GM19035 (cell line): Measurements from ENCODE around the gene CAST.

Source experiments
- ATAC-seq: cut with Tn5 transposase; IDR thresholded peaks from one replicate; pipeline ENCODE4 v1.9.1; 2021; ENCODE audit not compliant: unreplicated experiment

CAST gene

GRCh38 chr5:96664669-96665068 is 2.5 kb downstream of the CAST start:
- no peak for ATAC-seq

- no peak for ATAC-seq
These were observed 6.5 kb downstream of the CAST start for GRCh38 chr5:96668725-96669124.

GRCh38 chr5:96669909-96670308 is 7.7 kb downstream of the CAST start:
- no peak for ATAC-seq

DNA sequence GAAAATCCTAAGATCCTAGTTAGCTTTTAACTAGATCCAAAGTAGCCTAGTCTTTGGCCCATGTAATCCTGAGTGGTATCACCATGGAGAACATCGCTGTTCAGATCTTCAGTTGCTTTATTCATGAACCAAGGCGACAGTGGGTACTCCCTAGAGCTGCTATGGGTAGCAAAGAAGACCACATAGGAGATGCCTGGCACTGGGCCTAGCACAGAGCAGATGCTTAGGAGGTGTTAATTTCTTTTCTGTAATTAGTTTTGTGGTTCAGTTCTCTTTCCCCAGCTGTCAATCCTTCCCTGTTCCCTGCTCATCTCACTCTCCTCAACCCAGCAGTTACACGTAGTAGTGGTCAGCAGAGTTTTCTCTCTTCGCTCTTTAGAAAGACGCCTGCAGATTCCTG is 9.3 kb downstream of the CAST start:
- no peak for ATAC-seq

DNA sequence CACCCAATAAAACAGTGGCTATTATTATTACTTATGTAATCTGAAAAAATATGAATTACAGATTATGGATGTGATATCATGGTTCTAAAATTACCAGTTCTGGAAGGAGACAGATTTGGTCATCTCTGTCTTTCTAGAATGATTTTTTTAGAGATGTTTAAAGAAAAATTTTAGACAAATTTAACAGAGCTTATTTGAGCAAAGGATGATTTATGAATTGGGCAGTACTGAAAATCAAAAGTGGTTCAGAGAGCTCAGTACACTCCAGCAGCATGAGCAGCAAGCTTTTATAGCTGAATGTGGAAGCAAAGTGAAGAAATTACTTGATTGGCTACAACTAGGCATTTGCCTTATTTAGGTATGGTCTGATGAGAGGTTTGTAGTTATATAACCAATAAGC is 11.0 kb downstream of the CAST start:
- no peak for ATAC-seq

GRCh38 chr5:96675882-96676281 is 13.7 kb downstream of the CAST start:
- ATAC-seq, result no peak

- ATAC-seq, result no peak
These were observed 15.3 kb downstream of the CAST start for GRCh38 chr5:96677496-96677895.

- ATAC-seq, result no peak
These were observed 17.1 kb downstream of the CAST start for GRCh38 chr5:96679293-96679692.

DNA sequence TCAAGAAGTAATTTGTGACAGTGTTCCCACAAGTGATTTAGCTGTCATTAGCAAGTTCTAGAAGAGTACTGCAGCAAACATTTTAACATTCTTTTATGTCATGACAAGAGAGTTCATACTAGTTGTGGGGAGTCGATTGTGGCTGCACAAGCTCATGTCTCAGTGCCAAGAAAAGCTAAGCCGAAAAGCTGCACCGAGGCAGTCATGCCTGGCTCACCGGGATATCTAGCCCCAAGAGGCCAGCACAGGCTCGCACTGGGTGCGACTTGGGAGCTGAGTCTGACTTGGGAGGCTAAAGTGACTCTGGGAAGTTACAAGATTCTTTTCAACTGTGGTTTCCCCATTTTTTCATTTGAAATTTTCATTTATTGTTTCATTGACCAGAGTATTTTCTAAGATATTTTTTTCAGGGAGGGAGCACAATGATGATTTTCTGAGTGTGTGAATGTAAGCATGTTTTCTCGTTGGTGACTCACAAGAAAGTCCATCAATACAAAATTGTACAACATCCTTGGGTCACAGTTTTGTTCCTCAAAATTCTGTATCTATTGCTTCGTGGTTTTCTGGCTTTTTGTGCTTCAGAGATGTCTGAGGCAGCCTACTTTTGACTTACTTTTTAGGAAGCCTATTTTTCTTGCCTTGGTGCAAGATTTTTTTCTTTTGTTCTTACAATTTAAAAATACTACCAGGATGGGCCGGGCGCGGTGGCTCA is 18.7 kb downstream of the CAST start:
- no peak for ATAC-seq

DNA sequence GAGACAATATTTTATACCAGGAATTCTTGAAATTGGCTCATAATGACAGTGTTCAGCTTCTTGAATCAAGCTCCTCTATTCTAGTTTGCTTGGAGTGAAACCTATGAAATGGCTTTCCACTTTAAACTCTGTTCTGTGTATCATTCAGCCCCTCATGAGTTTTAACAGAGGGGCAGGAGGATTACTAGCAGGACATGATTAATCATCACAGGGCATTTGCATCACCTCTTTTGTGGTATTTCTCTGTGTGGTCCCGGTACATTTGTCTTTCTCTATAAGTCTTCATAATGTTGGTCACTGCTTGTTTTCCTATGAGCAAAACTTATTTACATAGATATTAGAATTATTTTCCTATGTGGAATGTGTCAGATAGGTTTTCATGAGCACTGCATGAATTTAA is 21.2 kb downstream of the CAST start:
- ATAC-seq, result no peak

DNA sequence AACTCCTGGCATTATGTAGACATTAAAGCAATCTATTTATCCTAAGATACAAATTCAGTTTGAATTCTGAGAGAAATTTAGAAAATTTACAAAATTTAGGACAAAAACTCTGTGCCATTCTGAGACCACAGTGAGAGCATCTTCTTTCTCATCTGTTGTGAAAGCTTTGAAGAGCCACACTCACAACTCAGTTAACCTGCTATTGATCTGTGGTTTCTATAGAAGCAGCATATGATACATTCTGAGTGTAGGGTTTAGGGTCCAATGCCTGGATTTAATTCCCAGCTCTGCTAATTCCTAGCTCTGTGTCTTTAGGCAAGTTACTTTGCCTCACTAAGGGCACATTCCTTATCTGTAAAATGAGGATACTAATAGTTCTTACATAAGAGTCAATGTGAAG is 21.6 kb downstream of the CAST start:
- ATAC-seq, result no peak

DNA sequence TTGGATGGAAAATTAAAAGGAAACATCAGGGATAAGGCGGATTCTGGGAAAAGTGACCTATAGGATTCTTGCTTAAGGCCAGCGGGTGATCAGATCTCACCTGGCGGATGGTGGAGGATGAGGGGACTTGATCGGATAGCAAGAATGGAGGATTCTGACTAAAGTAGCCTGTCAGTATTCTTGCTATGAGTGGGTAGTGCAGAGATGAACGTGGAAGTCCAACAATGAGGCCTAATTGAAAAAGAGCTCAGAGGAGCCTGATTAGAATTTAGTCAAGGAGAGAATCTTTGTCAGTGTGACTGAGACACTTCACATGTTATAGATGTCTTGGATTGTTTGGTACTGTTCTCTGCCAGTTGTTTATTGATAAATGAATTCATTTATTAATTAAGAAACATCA is 24.9 kb downstream of the CAST start:
- ATAC-seq, result no peak

DNA sequence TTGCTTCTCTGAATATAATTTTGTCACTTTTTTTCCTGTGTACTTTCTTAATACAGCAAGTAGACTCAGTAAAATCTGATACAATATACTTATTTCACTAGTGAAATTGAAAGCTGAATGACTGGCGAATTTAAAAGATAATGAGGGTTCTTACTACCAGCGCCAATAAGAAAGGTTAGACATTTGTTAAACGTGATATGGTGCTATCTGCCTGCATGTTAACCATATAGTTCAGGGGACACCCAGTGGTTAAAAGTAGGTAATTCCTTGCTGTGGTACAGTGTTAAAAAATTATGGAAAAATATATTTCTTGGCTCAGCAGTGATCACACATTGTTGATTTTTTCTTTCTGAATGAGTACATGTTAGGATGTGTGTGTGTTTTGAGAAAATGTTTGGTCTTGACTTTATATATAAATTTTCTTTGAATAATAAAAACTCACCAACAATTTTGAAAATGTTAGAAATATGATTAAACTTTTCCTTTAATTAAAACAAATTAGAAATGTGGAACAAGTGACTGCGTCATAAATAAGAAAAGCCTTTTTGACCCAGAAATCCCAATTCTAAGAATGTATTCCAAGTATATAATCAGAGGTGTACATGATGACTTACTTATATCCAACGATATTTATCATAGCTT is 25.8 kb downstream of the CAST start:
- ATAC-seq, result peak; percentile 85

GRCh38 chr5:96690861-96691260 is 28.7 kb downstream of the CAST start:
- no peak for ATAC-seq

DNA sequence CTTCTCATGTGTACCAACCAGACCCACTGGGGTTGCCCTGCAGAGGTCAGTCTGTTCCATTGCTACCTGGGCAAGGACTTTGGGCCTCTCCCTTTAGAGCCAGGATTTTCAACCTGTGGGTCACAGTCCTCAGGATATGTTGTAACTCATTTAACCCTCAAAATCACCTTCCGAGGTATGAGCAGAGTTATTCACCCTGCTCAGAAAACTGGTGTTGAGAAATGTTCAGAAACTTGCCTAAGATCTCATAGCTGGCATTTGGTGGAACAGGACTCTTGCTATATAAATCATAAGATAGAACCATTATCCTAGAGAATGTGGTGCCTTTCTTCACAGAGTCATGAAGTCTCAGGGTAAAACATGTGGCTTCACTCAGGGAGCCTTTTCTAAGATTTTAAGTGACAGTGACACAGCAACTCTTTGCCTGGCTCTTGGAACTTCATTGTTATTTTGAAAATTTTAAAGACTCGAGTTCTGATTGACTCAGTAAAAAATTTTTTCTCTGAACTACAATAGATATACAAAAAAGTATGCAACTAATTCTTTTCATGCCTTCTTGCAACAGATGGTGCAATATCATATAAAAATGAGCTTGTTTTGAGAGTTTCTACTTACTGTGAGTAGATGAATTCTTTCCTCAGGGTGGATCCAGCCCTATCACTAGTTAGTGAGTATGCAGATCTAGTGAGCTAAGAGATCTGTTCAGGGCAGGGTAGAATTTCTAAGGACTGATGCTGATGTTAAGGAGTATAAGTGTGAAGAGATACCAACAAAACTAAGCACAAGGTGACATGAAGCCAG is 29.5 kb downstream of the CAST start:
- ATAC-seq, result no peak

DNA sequence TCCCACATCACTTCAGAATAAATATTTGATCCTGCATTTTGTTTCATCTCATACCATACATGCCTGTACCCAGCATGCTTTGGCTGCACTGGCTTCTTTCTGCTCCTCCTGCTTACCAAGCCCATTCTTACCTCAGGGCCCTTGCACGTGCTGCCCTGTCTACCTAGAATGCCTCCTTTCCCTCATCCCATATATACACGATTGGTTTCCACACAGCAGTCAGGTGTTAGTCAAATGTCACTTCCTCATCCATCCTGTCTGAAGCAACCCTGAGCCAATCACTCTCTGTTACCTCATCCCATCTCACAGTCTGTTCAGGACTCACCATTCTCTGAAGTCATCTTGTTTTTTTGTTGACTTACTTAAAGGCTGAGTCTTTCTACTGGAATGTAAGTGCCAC is 30.3 kb downstream of the CAST start:
- no peak for ATAC-seq

DNA sequence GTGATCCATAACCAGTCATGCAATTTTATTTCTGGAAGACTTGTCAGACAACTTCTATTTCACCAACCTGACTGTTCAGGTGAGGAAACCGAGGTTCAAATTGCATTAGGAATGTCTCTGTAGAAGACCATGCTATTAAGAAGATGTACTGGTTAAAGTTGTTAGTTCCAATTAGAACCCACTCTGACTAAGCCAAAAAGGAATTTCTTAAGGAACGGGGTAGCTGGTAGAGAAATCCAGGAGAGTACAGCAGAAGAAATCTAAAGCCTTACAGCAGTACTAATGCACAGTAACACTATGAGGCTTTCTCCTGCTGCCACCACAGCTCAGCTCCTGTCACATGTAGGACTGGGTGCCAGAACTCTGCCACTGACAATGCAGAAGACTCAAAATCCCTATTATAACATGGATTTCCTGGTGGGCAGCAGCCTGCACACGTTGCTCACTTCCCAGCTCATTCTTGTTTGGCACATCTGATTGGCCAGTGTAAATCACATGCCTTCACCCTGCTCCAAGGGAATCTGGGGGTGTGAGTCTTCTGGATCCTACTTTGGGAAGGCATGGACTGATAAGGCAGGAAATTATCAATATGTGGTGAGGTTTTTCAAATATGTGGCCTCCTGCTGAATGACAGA is 37.1 kb downstream of the CAST start:
- no peak for ATAC-seq

DNA sequence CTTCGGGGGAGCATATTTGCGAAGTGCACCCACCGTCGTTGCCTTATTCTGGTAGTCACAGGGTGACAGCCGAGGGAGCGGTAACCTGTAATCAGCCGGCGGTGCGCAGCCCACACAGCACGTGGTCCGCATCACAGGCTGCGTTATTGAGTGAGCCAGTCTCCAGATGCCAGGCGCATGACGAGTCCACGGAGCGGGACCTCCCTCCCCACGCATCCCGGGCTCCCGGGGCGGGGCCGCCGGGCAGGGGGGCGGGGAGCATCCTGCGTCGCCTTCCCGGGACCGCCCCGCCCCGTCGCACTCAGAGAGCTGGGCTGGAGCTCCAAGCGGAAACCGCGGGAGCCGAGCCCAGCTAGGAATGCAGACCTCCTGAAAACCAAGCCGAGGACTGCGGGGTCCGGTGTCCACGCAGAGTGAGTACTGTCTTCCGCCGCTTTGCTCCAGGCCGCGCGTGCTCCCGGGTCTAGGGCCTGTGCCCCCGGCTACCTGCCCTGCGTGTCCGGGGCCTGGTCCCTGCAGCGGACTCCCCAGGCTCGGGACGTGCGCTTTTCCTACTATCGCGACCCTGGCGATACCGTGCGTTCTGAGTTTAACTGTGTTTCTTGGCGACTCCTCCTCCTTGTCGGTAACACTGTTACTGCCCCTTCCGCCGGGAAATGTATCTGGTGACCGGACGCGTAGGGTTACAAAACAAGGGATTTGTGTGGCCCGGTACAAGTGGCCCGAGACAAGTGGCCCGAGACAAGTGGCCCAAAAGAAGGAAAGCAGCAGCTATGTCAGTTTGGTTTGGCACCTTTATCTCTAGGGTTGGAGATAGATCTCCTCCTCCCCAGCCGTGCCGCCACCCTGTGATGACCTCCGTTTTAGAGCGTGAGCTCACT is 40.6 kb downstream of the CAST start:
- peak; percentile 48 for ATAC-seq

DNA sequence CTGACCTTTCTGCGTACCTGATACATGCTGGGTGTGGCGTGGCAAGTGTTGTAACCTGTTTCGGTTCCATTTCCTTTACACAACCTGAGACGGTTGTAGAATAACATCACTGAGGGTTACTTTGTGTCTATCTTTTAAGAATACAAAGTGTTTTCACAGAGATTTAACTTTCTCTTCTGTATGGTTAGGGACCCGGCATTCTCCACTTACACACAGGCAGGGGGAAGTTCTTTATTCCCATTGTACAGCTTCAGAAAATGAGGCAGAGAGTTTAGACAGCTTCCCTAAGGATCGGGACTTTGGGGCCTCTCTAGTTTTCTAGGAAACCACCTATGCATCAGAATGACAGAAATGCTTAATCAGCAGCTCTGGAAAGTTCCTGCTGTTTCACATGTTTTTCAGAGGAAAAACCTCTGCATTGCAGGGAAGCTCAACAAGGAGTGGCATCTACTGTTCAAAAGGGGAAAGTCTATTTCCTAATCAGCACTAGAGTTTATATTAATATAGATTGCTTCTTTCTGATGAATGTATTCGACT is 41.3 kb downstream of the CAST start:
- peak; percentile 81 for ATAC-seq

DNA sequence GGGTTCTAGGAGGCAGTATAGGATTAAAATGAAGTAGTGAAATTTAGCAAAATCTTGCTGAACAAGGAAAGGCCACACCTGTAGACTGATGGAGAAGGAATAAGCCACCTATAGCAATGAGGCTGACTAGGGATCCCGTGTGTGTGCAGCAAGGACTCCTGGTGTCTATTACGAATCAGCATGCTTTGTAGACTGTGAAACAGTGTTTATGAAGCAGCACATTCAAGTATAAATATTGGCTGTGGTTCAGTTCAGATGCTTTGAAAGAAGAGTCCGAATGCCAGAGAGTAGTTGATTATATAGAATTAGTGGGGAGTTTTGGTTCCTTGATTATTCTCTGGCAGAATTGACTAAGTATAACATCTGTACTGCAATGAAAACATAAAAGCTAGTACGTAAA is 41.8 kb downstream of the CAST start:
- no peak for ATAC-seq
